Measurements from ENCODE around the gene GOLGA6A. TPM values are rescaled to one million over a fixed set of nuclear protein-coding genes. Genes with fewer than 3 reads are reported as not detected.
"Not testable (repeated sequence)": the region's sequence is repeated elsewhere in the genome, so short reads cannot be mapped to it uniquely, and the experiment has no call there.

GOLGA6A gene
- total and polyA plus RNA-seq, 2 of the 8 experiments (the other 6 are each of a cell fraction or from before 2014, with no cell fraction given) = 0.80 to 1.0 TPM

- FAIRE-seq = not testable (repeated sequence)
These were observed 26.0 kb downstream of the GOLGA6A start for GRCh38 chr15:74056330-74056729.

More at GRCh38 chr15:74056330-74056729, 26.0 kb downstream of the GOLGA6A start:
- H3K23me2 ChIP-seq (ENCODE audit: low read depth, low read length); H2BK120ac ChIP-seq (replicated peaks; ENCODE audit: low read depth, low read length); H4K5ac ChIP-seq (ENCODE audit: insufficient read length, low read depth, low read length); H2AK5ac ChIP-seq (ENCODE audit: low read depth, low read length); H2BK12ac ChIP-seq (ENCODE audit: low read depth, low read length); H3K36me3 ChIP-seq (ENCODE audit: control insufficient read depth in 2 of 4, insufficient read depth in 4 of 4, low read length in 3 of 4); H3K79me1 ChIP-seq (ENCODE audit: low read depth, low read length); H3K9me3 ChIP-seq (ENCODE audit: insufficient read depth in 2 of 2, low read depth in 1 of 2, low read length in 1 of 2); H4K91ac ChIP-seq (replicated peaks; ENCODE audit: insufficient read length, low read length); POLR2A ChIA-PET (ENCODE audit: partially characterized antibody); H2BK20ac ChIP-seq (ENCODE audit: low read length); H4K20me1 ChIP-seq (replicated peaks in 1 of 2; ENCODE audit: control insufficient read depth in 1 of 2, insufficient read depth in 2 of 2, low read length in 2 of 2); H3K4me3 ChIP-seq (ENCODE audit: extremely low read depth in 1 of 4, insufficient read depth in 2 of 4, low read depth in 3 of 4, low read length in 4 of 4); H3K9ac ChIP-seq (replicated peaks in 1 of 4; ENCODE audit: extremely low read depth in 1 of 4, low read depth in 3 of 4, low read length in 3 of 4); H3K23ac ChIP-seq (ENCODE audit: insufficient read length); H3K27me3 ChIP-seq (replicated peaks in 1 of 4; ENCODE audit: control insufficient read depth in 3 of 4, extremely low read depth in 1 of 4, insufficient read depth in 3 of 4, low read length in 3 of 4); DNase-seq (ENCODE audit: low read depth in 1 of 2, low spot score in 2 of 2); H3K18ac ChIP-seq (ENCODE audit: extremely low read depth, low read length); H2BK15ac ChIP-seq (ENCODE audit: low read length); H3K14ac ChIP-seq (ENCODE audit: insufficient read length); H3K4me2 ChIP-seq (ENCODE audit: insufficient read depth in 1 of 2, low read depth in 2 of 2, low read length in 2 of 2); H3K4ac ChIP-seq (replicated peaks; ENCODE audit: insufficient read length, low read depth, low read length); H3K4me1 ChIP-seq (replicated peaks in 1 of 4; ENCODE audit: control insufficient read depth in 3 of 4, insufficient read depth in 4 of 4, low read length in 3 of 4); H4K8ac ChIP-seq (ENCODE audit: extremely low read depth, insufficient read depth, low read length); H2BK5ac ChIP-seq (ENCODE audit: low read depth, low read length); H3K56ac ChIP-seq (replicated peaks; ENCODE audit: insufficient read length, low read depth, low read length); H2AFZ ChIP-seq (ENCODE audit: low read length); H3K79me2 ChIP-seq (ENCODE audit: control insufficient read depth in 1 of 2, insufficient read depth in 2 of 2, low read length in 2 of 2); H3K27ac ChIP-seq (ENCODE audit: low read depth, low read length): not testable (repeated sequence)
- WGBS, 2 experiments (ENCODE audit: extremely low coverage in 1 of 2, insufficient coverage in 1 of 2, insufficient read length in 1 of 2, insufficient replicate concordance in 2 of 2, low coverage in 1 of 2, low lambda C conversion rate in 2 of 2, missing lambda C conversion rate in 1 of 2) = 90% methylated on average over 5 of the region's 5 CpGs; no CpG with 5 or more reads in 1 of the 2 experiments
- CTCF ChIA-PET (ENCODE audit: partially characterized antibody) = interaction anchor here (0.9 to 9.3 kb wide), 9 partner anchors 9 to 269 kb away, joined by 3 to 93 read pairs (median 5); no protein-coding TSS in a partner anchor

Measured in H1 (cell line).